HepG2 (cell line): ENCODE results near the gene FBXO28. TPM values are rescaled to one million over a fixed set of nuclear protein-coding genes. Genes with fewer than 3 reads are reported as not detected.

Experiments
- ATAC-seq: fragments of 200-7000 bp; cut with Tn5 transposase; 3 replicates; pipeline ENCODE4 v1.9.1; 2020; ENCODE audit warnings: mild to moderate bottlenecking, moderate library complexity
- BruUV-seq: library from RNA; stranded (reverse); fragments of 400-500 nt; replicated peaks from 2 replicates; lab custom pipeline; 2021; lab: Mats Ljungman, UMichigan
- CTCF ChIA-PET: fragments of 300-600 bp; formaldehyde crosslinking; extraction: SDS; loops from one replicate; lab custom pipeline; 2021; ENCODE audit warnings: low total read pairs, inconsistent platforms, low intra/inter-chr PET ratio; lab: Yijun Ruan, JAX
- POLR2A ChIA-PET: fragments of 350-600 bp; sonication (Branson Sonifier 250); formaldehyde crosslinking; loops from one replicate; lab custom pipeline; 2020; ENCODE audit warnings: antibody characterized with exemption, inconsistent platforms; lab: Yijun Ruan, JAX
- DNase-seq: peaks from one replicate; pipeline ENCODE4 v3.0.0-alpha.2; 2015; ENCODE audit warnings: low spot score
- FAIRE-seq: peaks from 3 replicates; lab custom pipeline; 2011; peaks lifted over from hg19 to GRCh38; lab: Jason Lieb, UNC
- H2AFZ ChIP-seq: one replicate; pipeline ENCODE4 v1.6.1; 2011; ENCODE audit warnings: low read length, inconsistent platforms
- H3K27ac ChIP-seq: fragments of 300-600 bp; 3 replicates; pipeline ENCODE4 v1.8.0; 2011; ENCODE audit warnings: mixed run types, mild to moderate bottlenecking, mixed read lengths, low read length, inconsistent platforms; ENCODE audit not compliant: insufficient read depth; ENCODE audit errors: extremely low read length
- H3K27me3 ChIP-seq, 2 experiments: fragments of 200-600 bp in 1 of 2; 2 replicates in 1 of 2; 3 replicates in 1 of 2; pipeline versions ENCODE4 v1.6.0 to v1.8.0; 2011; ENCODE audit warnings: low read length in 2 of 2, mild to moderate bottlenecking in 2 of 2, moderate library complexity in 2 of 2, inconsistent platforms in 1 of 2; ENCODE audit not compliant: insufficient read depth in 2 of 2, control insufficient read depth in 1 of 2
- H3K36me3 ChIP-seq, 2 experiments: fragments of 200-600 bp in 1 of 2; replicated peaks in 1 of 2; 2 replicates in 1 of 2; 3 replicates in 1 of 2; pipeline versions ENCODE4 v1.5.1 to v1.8.0; 2011; ENCODE audit warnings: low read length in 2 of 2, inconsistent platforms in 1 of 2; ENCODE audit not compliant: insufficient read depth in 2 of 2, control insufficient read depth in 1 of 2
- H3K4me1 ChIP-seq: 2 replicates; pipeline ENCODE4 v1.5.1; 2012; ENCODE audit warnings: low read length, inconsistent platforms; ENCODE audit not compliant: insufficient read depth
- H3K4me2 ChIP-seq: 2 replicates; pipeline ENCODE4 v1.6.0; 2011; ENCODE audit warnings: low read depth, low read length, inconsistent platforms
- H3K4me3 ChIP-seq, 3 experiments: fragments of 200-600 bp in 1 of 3; sonication (generic), shearing (Covaris generic) in 1 of 3; replicated peaks in 1 of 3; 2 replicates each; pipeline ENCODE4 v1.5.1; 2011 to 2016; ENCODE audit warnings: low read length in 3 of 3, inconsistent platforms in 2 of 3, low read depth in 2 of 3, mild to moderate bottlenecking in 2 of 3, control low read depth in 1 of 3, mixed read lengths in 1 of 3; ENCODE audit not compliant: insufficient read depth in 1 of 3
- H3K79me2 ChIP-seq: one replicate; pipeline ENCODE4 v1.6.1; 2011; ENCODE audit warnings: low read length, inconsistent platforms; ENCODE audit not compliant: insufficient read depth
- H3K9ac ChIP-seq: 2 replicates; pipeline ENCODE4 v1.6.0; 2011; ENCODE audit warnings: mild to moderate bottlenecking, low read depth, low read length, inconsistent platforms; ENCODE audit not compliant: insufficient read depth
- H3K9me3 ChIP-seq: 2 replicates; pipeline ENCODE4 v1.5.1; 2012; ENCODE audit warnings: mild to moderate bottlenecking, low read length
- H4K20me1 ChIP-seq: 2 replicates; pipeline ENCODE4 v1.6.0; 2011; ENCODE audit warnings: inconsistent platforms, mild to moderate bottlenecking, low read length, moderate library complexity; ENCODE audit not compliant: insufficient read depth
- ATF7 ChIP-seq, 2 experiments: fragments of 450-650 bp in 1 of 2; sonication (generic) in 1 of 2; formaldehyde crosslinking in 1 of 2; IDR thresholded peaks; 2 replicates each; pipeline versions ENCODE4 v1.4.0 to v1.6.1; 2016 to 2020; ENCODE audit warnings: antibody characterized with exemption in 1 of 2, mild to moderate bottlenecking in 1 of 2, missing genetic modification reagents in 1 of 2
- ATRX ChIP-seq: sonication (generic); formaldehyde crosslinking; IDR thresholded peaks from 2 replicates; pipeline ENCODE4 v1.4.0; 2020; ENCODE audit warnings: missing genetic modification reagents, borderline replicate concordance
- CSRNP2 ChIP-seq: sonication (generic); formaldehyde crosslinking; conservative IDR thresholded peaks from 2 replicates; pipeline ENCODE4 v1.8.0; 2022; ENCODE audit warnings: low read depth, missing genetic modification reagents
- DPF2 ChIP-seq: sonication (generic); formaldehyde crosslinking; IDR thresholded peaks from 2 replicates; pipeline ENCODE4 v1.4.0; 2020; ENCODE audit warnings: mild to moderate bottlenecking, low read depth, missing genetic modification reagents, borderline replicate concordance
- ESRRA ChIP-seq: sonication (generic); formaldehyde crosslinking; IDR thresholded peaks from 2 replicates; pipeline ENCODE4 v1.5.1; 2020; ENCODE audit warnings: mild to moderate bottlenecking, low read depth, missing genetic modification reagents
- GABPB1 ChIP-seq: IDR thresholded peaks from 2 replicates; pipeline ENCODE4 v1.6.1; 2016; ENCODE audit warnings: mild to moderate bottlenecking, missing genetic modification reagents, moderate library complexity, missing compliant biosample characterization
- HNRNPH1 ChIP-seq: fragments of 200-400 bp; formaldehyde crosslinking; optimal IDR thresholded peaks from 2 replicates; pipeline ENCODE3; 2017; ENCODE audit warnings: mild to moderate bottlenecking, low read depth, low read length
- JDP2 ChIP-seq: sonication (generic); formaldehyde crosslinking; IDR thresholded peaks from 2 replicates; pipeline ENCODE4 v1.8.1; 2022; ENCODE audit warnings: missing genetic modification reagents, borderline replicate concordance
- KLF6 ChIP-seq: IDR thresholded peaks from 2 replicates; pipeline ENCODE4 v1.8.0; 2016; ENCODE audit warnings: missing biosample characterization, missing genetic modification reagents
- LCORL ChIP-seq, 2 experiments: fragments of 450-650 bp in 1 of 2; sonication (generic) in 1 of 2; formaldehyde crosslinking in 1 of 2; IDR thresholded peaks; 2 replicates each; pipeline versions ENCODE4 v1.5.0 to v1.6.1; 2017 to 2020; ENCODE audit warnings: antibody characterized with exemption in 1 of 2, missing genetic modification reagents in 1 of 2
- MXD1 ChIP-seq: sonication (generic); formaldehyde crosslinking; IDR thresholded peaks from 2 replicates; pipeline ENCODE4 v1.4.0; 2020; ENCODE audit warnings: mild to moderate bottlenecking, missing genetic modification reagents
- PHF8 ChIP-seq: sonication (generic); formaldehyde crosslinking; IDR thresholded peaks from 2 replicates; pipeline ENCODE4 v1.5.0; 2020; ENCODE audit warnings: missing genetic modification reagents
- RCOR2 ChIP-seq: IDR thresholded peaks from 2 replicates; pipeline ENCODE4 v1.6.1; 2016; ENCODE audit warnings: missing biosample characterization, missing genetic modification reagents
- SATB2 ChIP-seq: sonication (generic); formaldehyde crosslinking; IDR thresholded peaks from 2 replicates; pipeline ENCODE4 v1.5.0; 2020; ENCODE audit warnings: missing genetic modification reagents
- SRSF4 ChIP-seq: fragments of 200-400 bp; formaldehyde crosslinking; IDR thresholded peaks from one replicate; pipeline ENCODE4 v1.6.1; 2018; ENCODE audit warnings: mild to moderate bottlenecking, low read depth, low read length, moderate library complexity; ENCODE audit not compliant: poor library complexity, severe bottlenecking
- TFE3 ChIP-seq: IDR thresholded peaks from 2 replicates; pipeline ENCODE4 v1.6.1; 2016
- ZBTB1 ChIP-seq: sonication (generic); formaldehyde crosslinking; IDR thresholded peaks from 2 replicates; pipeline ENCODE4 v1.4.0; 2020; ENCODE audit warnings: missing genetic modification reagents, borderline replicate concordance
- ZBTB37 ChIP-seq: sonication (generic); formaldehyde crosslinking; IDR thresholded peaks from 2 replicates; pipeline ENCODE4 v1.4.0; 2020; ENCODE audit warnings: mild to moderate bottlenecking, missing genetic modification reagents
- ZNF580 ChIP-seq: IDR thresholded peaks from 2 replicates; pipeline ENCODE4 v1.6.1; 2016; ENCODE audit warnings: low read depth, borderline replicate concordance
- WGBS: methylation state at CpG from one replicate; pipeline ENCODE4 v1.1.6; 2017; ENCODE audit warnings: low lambda C conversion rate; 5-methylcytosine and 5-hydroxymethylcytosine counted together
- in situ Hi-C: cut with HindIII; loops from 2 replicates; pipeline ENCODE4 v1.10.0; 2017; ENCODE audit warnings: low pct_unique_long_range_greater_than_20kb; ENCODE audit not compliant: extremely low pct_ligation_motif_present
- intact Hi-C: fragments of 100-400 bp; cut with micrococcal nuclease; formaldehyde crosslinking; loops from one replicate; pipeline ENCODE4 v1.10.0; 2022; ENCODE audit not compliant: unreplicated experiment
- polyA plus RNA-seq, 8 experiments: library from polyadenylated mRNA; depleted of rRNA in 3 of 8; stranded (reverse) in 7 of 8; unstranded in 1 of 8; fragments of >200 nt; fragmentation: Illumina TruSeq in 4 of 8; extraction: Trizol in 4 of 8; gene quantifications; 2 replicates each; pipeline versions ENCODE4 v1.2.1 to v1.2.3, GENCODE V29; 2011 to 2016; ENCODE audit warnings: low read depth in 4 of 8, missing spikeins in 1 of 8, mixed read lengths in 1 of 8; ENCODE audit not compliant: insufficient read depth in 1 of 8
- total RNA-seq, 5 experiments: library from RNA; depleted of rRNA; stranded (reverse); fragments of >200 nt; fragmentation: Illumina TruSeq; extraction: Trizol; gene quantifications; 2 replicates each; pipeline ENCODE4 v1.2.3, GENCODE V29; 2016; ENCODE audit warnings: low read depth in 1 of 5

FBXO28 gene
- total and polyA plus RNA-seq, 2 of the 13 experiments (the other 11 are each of a cell fraction or from before 2014, with no cell fraction given): 8.5 to 29.1 TPM

GRCh38 chr1:224211206-224211962 is 97.5 kb downstream of the FBXO28 start:
- Histone ChIP-seq H3K4me3 (no peak overlapping the region), H3K27me3 (0 out of 5 replicates have a peak, but pooled peaks cover 0 to 3% of the 10 kb centered on the region in 2 experiments), H3K4me1 (peaks cover 49% of the 10 kb centered on the region), H3K9ac (no peak overlapping the region), H2AFZ (no peak overlapping the region), H3K4me2 (peak overlapping the region; percentile 35; the same call in 1 of the 2 replicates), H3K79me2 (no peaks in the 10 kb centered on the region), H3K27ac (no peak overlapping the region), H3K36me3 (no peaks in the 10 kb centered on the region), H4K20me1 (no peaks in the 10 kb centered on the region), H3K9me3 (no peaks in the 10 kb centered on the region)
- DNase-seq: peak; percentile 57
- no peak for ATAC-seq
- intact Hi-C loops: no loop called here
- in situ Hi-C loops: no loop called here
- 3% methylated on average over 4 of the region's 4 CpGs for WGBS
- FAIRE-seq: peak; percentile 39
- no TSS peak for BruUV-seq
- no peak for TF ChIP-seq ATF7 (IDR thresholded peaks at IDR 0.05)
- TF ChIP-seq ATF7 (CRISPR knock-in tag; IDR thresholded peaks at IDR 0.05): no peak
- no peak for TF ChIP-seq LCORL (IDR thresholded peaks at IDR 0.05)
- TF ChIP-seq LCORL (CRISPR knock-in tag; IDR thresholded peaks at IDR 0.05): no peak
- TF ChIP-seq ESRRA (CRISPR knock-in tag): no peak
- TF ChIP-seq PHF8 (CRISPR knock-in tag): no peak
- no peak for TF ChIP-seq DPF2
- TF ChIP-seq TFE3: no peak
- no peak for TF ChIP-seq ZBTB37
- no peak for TF ChIP-seq JDP2 (CRISPR knock-in tag)
- no peak for TF ChIP-seq HNRNPH1
- TF ChIP-seq RCOR2 (CRISPR knock-in tag): no peak
- TF ChIP-seq ATRX (CRISPR knock-in tag): no peak
- no peak for TF ChIP-seq SATB2 (CRISPR knock-in tag)
- TF ChIP-seq MXD1: no peak
- TF ChIP-seq SRSF4: no peak
- no peak for TF ChIP-seq GABPB1
- TF ChIP-seq ZBTB1 (CRISPR knock-in tag): no peak
- no peak for TF ChIP-seq ZNF580 (CRISPR knock-in tag)
- TF ChIP-seq KLF6 (CRISPR knock-in tag): no peak
- no peak for TF ChIP-seq CSRNP2 (CRISPR knock-in tag)
- ChIA-PET CTCF (no interaction called here), POLR2A (no interaction called here)
